Middle frontal gyrus (tissue), 1 donor: ENCODE results near the gene TTC9C.
A peak's percentile ranks its signal among the peaks of the same experiment; 100 is the strongest.
"Not testable (repeated sequence)": the region's sequence is repeated elsewhere in the genome, so short reads cannot be mapped to it uniquely, and the experiment has no call there.

Source experiments
- DNase-seq: peaks from one replicate; pipeline ENCODE4 v3.0.0-alpha.2; 2015; ENCODE audit warnings: low spot score; ENCODE audit errors: extremely low spot score

The TTC9C gene

DNA sequence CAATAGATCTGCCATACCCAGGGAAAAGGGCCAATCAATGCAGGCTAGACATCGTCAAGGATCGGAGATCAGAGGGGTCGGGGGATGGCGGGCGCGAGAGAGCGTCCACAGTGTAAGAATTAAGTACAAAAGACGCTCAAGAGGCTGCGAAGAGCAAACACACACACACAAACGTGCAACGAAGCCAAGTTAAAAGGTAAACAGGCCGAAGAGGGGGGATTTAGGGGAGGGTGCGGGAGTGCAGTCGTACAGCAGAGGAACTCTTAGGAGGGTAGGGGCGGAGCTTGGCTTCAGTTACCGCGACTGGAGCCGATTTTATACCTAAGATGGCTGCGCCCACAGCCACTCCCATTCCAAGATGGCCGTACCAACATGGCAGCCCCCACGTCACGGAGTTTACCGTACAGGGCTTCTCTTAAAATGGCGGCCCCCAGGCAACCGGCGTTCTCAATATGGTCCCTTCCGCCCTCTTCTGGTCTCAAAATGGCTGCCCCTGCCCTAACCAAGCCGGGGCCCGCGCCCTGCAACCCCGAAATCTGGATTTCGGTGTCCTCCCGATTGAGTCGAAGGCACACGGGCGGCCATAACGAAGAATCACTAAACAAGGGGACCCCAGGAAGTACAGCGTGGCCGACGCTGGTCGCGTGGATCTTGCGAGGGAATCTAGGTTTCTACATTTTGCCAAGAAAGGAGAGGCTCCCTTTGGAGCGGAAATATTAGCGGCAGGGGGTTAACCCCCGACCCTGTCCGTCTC lies 18.9 kb upstream of the TTC9C start:
- peak; percentile 96 for DNase-seq

DNA sequence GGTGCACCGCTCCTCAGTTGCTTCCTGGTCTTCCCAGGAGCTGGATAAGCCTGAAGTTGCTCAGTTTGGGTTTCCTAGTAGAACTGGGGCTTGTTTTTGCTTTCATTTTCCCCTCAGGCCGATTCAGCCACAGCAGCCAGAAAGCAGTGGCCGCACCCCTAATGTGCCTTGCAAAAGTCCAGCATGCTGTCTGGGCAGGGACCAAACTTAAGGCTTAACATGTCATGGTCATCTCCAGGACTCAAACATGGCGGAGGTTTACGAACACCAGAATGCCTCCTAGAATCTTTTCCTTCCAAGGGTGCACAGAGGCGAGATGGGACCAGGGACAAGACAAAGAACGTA lies 18.3 kb upstream of the TTC9C start:
- no peak for DNase-seq

DNA sequence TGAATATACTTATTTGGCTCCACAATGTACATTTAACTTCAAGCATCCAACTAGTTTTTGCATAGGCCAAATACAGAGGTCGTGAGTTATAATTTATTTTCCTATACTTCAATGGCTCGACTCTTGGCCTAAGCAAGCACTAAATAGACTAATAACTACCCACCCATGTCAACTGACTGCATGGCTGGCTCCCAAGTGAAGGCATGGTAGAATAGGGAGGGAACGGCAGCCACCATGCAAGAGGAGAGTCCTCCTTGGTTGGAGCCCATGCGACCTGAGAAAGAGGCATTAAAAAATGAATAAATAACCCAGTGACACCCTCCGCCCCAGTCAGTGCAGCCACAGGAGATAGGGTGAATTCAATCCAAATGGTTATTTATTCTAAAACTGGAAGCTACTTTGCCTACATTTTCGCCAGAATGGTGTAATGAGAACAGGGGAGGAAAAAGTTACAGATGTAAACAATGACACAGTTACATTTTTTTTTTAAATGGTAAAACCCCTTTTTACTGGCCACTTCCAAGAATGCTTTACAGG lies 15.9 kb upstream of the TTC9C start:
- DNase-seq: no peak

DNA sequence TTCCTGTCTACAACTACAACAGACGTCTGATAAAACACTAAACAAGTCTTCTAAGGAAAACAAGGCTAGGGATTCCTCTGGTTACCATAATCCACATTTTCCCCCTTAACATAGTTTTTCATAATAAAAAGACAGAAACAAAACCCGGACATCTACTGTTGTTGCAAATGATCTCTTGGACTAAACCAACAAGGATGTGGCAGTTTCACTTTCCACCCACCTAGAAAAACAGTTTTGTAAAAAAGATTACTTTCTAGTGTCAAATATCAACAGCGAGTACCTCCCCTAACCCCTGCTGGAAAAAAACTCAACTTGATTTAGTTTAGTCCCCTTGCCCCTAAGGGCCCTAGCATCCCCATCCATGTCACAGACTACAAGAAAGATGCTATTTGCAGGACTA lies 15.4 kb upstream of the TTC9C start:
- DNase-seq: no peak

DNA sequence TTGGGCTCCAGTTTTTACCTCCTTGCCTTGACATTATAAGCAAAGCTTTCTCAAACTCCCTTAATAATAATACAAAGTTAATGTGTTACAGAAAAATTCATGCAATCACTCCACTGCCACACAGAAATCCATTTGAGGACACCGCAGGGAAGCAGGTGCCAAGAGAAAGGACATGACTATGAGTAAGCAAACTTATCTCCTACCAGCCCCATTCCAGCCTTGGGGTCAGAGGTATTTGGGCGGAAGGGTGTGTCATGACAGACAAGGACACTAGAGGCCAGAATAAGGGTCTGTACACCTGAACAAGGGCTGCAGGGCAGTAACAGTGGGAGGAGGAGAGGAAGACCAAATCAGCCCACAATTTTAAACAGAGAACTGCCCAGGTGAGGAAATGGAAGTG lies 14.9 kb upstream of the TTC9C start:
- DNase-seq: no peak

DNA sequence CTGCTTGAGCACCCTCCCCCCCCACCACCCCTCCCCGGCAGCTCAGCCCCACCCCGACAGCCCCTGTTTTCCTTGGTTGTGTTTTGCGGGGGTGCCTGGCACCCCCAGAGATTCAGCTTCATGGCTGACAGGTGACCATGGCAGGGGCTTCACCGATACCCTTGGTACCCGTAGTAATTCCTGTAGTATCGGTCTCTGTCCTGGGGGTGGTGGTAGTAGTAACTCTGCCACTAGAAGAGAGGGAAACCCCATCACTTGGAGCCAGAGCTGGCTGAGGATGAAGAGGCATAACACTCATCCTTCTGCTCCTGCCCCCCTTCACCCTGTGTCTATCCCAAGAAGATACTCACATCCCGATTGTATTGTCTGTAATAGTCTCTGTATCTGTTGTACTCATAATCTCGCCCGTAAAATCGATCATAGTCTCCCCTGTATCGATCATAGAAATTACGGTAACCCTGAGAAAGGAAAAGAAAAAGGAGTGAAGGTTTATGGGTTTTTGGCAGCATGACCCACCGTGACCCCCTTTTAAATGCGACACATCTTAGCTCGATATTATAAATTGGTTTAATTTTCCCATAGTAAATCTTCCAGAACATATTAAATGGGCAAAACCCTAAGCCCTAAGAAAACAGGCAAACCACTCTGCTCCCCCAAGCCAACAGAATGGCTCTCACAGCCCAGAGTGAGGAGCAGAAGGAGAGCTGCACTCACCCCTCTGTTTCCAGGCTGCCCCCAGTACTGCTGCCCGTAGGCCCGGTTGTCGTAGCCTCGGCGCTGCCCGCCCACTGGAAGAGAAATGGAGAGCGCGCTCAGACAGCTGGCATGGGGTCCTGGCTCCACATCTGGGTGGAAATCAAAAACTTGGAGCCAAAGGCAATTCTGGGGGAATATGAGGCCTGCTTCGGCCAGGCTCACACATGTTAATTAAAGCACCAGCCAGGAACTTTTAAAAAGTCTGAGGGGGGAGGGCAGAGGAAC lies 12.8 kb upstream of the TTC9C start:
- DNase-seq: no peak

DNA sequence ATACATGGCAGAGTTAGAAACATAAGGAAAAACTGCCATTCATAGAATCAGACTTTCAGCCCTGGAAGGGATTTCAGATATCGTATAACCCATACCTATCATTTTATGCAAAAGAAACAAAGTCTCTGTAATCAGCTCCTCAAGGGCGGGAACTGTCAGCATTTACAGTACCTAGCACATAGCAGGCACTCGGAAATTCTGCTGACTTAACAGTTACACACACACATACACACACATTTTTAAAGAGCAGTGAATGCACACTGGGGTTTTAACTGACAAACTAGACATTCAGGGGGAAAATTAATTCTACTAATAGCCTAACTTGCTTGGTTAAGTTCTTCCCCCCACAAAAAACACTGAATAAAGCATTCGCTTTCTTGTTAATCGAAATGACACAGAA lies 12.1 kb upstream of the TTC9C start:
- no peak for DNase-seq

DNA sequence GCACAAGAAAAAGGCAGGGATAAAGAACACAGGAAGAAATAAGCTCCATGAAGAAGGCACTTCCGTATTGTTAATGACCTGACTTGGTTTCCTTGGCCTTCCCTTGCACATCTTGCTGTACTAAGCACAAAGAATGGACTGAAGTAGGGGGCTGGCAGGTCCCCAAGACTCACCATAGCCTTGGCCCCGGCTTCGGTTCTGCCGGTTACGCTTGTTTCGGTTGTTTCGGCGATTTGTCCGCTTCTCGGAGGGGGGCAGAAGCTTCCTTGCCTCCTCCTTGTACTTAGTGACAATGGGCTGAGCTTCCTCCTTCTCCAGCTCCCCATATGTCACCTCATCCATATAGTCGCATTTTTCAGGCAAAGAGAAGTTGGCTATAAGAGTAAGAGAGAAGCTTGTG lies 11.5 kb upstream of the TTC9C start:
- no peak for DNase-seq

DNA sequence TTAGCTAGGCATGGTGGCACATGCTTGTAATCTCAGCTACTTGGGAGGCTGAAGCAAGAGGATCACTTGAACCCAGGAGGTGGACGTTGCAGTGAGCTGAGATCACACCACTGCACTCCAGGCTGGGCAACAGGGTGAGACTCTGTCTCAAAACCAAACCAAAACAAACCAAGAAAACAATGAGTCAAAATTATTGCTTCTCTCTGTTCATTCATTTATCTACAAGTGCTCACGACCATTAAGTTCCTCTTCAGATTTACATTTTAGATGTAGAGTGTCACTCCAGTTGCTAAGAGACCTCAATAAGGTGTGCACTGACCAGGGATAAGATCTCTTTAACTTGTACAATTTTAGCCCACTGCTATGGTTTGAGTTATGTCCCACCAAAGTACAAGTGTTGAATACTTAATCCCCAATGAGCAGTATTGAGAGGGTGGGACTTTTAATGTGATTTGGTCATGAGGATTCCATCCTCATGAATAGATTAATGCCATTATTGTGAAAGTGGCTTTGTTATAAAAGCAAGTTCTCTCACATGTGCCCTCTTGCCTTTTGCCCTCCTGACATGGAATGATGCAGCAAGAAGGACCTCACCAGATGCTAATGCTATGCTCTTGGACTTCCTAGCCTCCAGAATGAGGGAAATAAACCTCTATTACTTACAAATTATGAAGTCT lies 8.8 kb upstream of the TTC9C start:
- DNase-seq: no peak

DNA sequence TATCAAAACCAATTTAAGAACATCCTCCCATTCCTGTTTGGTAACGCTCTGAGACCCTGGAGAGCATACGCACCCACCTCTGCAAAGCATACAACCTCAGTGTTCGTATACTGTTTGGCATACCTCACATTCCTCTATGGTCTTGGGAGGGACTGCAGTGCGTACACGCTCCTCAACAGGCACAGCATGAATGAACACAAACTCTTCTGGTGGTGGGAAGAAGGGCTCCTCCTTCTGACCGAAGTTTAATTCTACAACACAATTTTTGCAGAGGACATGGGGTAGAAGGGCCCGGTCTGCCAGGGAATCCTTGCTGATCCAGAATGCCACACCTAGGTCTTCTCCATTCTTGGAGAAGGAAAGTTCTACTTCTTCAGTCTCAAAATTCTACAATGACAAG lies 6.3 kb upstream of the TTC9C start:
- DNase-seq: no peak

DNA sequence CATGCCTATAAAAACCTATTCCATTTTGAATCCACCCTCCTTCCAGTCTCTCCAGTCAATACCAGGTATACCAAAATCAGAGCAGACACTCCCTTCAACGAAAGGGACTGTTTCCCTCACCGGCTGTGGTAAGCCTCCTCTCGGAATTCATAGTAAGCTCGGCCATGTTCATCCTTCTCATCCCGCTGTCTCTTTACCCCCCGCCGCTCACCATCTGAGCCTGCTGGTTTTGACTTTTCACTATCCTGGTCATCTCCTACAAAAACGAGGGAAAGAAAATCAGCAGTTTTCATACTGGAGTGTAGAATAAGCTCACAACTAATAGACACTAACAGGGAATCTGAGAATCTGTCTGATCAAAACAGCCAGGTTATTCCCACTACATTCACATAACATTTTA lies 4.1 kb upstream of the TTC9C start:
- DNase-seq: no peak

DNA sequence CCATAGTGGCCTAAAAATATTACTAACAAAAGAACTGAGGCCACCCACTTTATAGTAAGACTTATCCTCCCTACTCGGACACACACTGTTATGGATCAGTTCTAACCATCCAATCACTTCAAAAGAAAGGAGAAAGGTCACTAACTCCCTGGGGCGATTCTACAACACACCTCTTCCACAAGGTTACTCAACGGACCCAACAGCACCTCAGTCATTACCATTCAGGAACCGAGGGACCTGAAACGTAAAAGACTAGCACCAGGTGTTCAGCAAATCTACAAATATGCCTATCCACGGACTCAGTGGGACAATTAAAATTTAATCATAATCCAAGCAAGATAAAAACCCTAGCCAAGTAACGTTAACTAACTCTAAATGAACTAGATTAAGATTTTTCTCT lies 2.6 kb upstream of the TTC9C start:
- no peak for DNase-seq

DNA sequence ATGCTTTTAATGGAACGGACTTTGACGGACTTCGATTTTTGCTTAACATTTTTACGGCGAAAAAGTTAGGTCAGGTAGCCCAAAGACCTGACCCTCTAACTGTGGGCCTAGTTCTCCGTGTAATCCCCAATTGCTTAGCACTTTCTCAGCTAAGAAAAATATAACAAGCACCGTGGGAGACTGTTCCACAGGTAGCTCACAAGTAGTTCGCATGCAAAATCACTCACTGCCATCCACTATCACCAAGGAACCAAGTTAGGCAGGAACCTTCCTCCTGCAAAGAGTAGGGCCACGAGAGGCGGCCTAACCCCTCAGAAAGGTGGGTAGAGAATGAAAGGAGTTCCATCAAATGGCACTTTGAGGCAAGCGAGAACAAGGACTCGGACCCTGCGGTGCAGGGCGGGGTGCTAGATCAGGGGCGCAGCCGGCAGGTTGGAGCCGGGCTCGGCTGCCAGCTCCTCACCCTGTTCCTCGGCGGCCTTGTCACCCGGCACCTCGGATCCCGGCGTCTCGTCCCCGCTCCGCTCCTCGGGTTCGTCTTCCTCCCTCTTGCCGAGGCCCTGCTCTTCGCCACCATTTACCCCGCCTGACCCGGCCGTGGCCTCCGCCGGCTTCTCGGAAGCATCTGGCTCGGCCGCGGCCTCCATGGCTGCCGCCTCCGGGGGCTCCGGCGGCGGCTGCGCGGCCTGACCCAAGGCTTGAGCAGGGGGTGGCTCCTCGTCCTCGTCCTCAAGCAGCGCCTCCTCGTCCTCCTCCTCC lies 2.0 kb upstream of the TTC9C start:
- DNase-seq: no peak

DNA sequence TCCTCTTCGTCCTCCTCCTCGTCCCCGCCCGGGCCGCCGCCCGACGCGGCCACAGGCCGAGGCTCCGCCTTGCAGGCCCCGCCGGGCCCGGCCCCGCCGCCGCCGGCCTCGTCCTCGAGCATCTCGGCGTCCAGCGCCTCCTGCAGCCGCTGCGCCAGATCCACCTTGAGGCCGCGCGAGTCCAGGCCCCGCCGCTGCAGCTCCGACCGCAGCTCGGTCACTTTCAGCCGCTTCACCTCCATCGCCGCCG lies 1.4 kb upstream of the TTC9C start:
- no peak for DNase-seq

DNA sequence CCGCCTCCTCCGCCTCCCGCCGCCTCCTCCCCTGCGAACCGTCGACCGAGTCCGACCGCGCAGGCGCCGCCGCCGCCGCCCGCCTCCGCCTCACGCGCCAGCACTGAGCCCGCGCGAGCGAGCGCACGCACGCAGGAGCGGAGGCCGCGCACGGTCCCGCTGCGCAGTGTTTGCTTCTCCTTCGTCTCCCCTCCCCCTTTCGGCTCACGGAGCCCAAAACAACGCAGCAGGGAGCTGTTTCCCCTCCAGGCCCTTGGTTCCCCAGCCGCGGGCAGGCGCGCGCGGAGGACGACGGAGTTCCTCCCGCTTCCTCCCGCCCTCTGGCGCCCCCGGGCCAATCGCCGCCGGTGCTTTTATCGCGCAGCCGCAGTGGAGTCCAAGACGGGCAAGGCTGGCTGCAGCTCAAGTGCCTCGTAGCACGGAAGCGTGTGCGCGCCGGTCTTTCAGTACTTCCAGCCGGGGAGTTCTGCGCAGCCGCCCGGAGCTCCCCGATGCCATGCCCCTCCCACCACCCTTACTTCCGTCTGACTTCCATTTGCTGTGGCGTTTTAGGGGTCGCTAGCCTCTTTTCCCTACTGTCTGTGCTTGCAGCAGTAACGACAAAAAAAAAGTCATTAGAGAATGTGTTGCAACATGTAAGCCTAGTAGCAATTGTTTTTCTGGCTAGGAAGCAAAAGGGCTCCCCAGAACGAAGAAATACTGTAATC lies 968 bp upstream of the TTC9C start, which contains the start of gene HNRNPUL2:
Gene HNRNPUL2, minus strand, starts transcription at position 293 of the 707 bp plus-strand sequence. CDS start 301 bp downstream, outside the sequence.
- peak; percentile 98 for DNase-seq

DNA sequence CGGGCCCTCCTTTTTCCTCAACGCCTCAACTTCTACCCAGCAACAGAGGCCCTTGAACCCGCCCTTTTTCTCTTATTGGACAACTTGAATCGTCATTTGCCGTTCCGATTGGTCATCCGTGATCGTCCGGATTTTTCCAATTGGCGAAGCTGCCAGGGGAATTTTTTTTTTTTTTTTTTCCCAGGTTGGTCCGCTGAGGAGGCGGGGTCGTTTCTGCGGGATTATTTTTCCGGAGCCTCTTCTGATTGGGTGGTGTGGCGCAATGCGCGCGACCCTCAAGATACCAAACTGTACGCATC lies 465 bp upstream of the TTC9C start:
- peak; percentile 93 for DNase-seq

DNA sequence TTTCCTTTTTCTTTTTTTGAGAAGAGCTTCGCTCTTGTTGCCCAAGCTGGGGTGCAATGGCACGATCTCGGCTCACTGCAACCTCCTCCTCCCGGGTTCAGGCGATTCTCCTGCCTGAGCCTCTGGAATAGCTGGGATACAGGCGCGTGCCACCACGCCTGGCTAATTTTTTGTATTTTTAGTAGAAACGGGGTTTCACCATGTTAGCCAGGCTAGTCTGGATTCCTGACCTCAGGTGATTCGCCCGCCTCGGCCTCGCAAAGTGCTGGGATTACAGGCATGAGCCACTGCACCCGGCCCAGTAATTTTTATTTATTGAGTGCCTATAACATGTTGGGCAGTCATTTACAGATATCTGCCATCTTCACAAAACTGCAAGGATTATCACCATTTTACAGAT lies 1.8 kb downstream of the TTC9C start:
- DNase-seq: not testable (repeated sequence)

DNA sequence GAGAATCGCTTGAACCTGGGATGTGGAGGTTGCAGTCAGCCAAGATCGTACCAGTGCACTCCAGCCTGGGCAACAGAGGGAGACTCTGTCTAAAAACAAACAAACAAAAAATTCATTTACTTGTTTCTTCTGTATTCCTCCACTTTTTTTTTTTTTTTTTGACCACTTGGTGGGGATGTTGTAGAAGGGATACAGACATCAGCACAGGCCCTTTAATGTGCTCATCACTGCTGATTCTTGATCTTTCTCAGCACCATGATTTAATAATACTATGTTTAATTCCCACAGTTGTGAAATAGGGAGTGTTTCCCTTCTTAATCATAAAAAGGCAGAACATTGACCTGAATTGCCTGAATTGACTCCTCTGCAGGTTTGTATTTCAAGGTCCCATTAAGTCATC lies 4.5 kb downstream of the TTC9C start:
- DNase-seq: no peak

DNA sequence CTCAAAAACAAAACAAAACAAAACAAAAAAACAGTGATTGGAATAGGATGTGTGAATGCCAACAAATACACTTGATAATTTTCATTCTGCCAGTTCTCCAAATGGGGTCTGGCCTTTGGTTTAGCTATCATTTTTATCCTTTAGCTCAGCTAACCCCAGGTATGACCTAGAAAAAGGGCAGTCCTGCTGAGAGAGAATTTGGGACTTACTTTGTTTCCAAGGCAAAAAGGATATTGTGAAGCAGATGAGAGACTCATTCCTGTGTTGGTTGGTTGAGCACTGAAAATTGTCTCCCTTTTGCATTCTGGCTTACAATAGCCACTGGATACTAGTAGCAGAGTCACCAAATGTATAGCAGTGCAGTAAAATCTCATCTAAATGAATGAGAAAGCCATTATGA lies 8.9 kb downstream of the TTC9C start:
- DNase-seq: no peak

DNA sequence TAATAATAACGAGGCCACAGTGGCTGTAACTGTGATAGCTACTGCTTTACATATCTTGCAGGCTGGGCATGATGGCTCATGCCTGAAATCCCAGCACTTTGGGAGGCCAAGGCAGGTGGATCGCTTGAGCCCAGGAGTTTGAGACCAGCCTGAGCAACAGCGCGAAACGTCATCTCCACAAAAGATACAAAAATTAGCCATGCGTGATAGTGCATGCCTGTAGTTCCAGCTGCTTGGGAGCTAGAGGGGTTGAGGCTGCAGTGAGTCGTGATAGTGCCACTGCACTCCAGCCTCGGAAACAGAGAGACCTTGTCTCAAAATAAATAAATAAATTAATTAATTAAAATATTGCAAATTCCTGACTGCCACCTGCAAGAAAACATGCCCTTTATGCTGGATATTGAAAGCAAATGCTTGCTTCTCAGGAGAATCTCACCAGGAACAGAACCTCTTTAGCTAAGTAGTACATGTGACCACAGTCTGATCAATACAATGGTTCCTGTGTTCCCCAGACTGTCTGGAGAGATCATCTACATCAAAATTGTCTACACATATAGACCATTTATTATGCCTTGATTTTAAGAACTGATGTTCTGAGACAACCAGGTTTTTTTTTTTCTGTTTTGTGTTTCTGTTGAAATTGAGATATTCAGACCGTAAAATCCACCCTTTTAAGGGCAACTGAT lies 19.3 kb downstream of the TTC9C start:
- DNase-seq: no peak
